COLO829 (cell line): ENCODE results near the gene ARHGAP15.

Source experiments
- DNase-seq: peaks from one replicate; pipeline ENCODE4 v3.0.0; 2012; ENCODE audit warnings: low spot score

ARHGAP15 gene

DNA sequence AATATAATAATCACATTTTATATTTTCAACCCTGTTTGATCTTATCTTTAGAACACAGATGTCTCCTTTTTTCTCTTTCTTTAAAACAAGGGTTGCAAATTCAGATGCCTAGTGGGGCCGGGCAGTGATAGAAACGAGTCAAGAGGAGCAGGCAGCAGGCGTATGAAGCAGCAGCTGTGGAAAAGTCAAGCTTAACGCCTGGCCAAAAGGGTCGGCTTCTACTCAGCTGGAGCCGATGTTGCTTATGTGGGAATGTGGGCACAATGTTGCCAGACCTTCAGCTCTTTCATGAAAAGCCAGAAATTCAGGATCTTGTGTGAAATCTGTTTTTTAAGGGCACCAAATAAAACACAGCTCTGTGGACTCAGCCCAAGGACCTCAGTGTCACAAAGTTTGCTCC is 642.7 kb downstream of the ARHGAP15 start:
- no peak for DNase-seq

DNA sequence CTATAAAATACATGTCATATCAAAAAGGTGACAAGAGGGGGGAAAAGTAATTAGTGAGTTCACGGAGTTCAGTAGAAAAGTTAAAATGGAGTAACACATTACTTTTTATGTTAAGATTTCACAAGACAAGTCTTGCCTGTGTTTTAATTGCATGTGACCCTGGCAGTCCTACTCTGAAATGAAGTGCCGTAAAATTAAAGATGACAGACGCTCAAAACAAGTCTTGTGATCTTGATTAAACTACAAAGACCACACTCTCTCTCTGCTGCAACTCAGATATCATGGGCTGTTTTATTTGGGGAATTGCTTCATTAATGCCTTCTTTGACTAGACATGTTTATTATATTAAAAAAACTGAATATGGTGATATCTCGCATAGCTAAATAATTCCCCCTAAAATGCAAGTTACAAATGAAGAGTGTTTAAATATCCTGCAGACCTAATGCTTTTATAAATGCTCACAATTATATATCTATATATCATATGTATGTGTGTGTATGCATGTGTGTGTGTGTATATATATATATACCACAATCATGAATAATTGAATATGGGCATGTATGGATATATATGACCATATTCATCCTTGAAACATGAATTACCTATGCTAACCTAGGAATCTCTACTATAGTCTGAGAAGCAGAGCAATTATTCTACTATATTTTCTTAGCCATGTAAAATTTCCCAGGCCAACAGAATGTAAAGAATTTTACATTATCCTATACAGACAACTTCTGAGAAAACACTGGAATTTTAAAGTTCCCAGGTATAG is 647.5 kb downstream of the ARHGAP15 start:
- peak; percentile 27 for DNase-seq

DNA sequence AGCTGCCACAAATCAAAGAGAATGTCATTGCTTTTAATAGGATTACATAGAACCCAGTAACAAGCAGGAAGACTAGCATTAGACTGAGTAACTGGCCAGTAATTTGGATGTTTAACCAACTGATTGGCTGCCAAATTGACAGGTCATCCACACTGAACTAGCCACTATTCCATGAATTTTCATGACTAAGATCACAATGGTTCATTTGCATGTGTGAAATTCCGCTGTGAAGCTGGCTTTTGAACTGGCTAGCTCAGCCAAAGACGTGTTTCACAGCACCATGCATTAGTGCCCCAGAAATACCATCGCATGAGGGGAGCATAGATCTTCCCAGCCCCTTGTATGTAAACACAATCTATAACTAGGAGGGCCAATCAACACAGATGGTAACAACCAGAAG is 649.8 kb downstream of the ARHGAP15 start:
- DNase-seq, result no peak

DNA sequence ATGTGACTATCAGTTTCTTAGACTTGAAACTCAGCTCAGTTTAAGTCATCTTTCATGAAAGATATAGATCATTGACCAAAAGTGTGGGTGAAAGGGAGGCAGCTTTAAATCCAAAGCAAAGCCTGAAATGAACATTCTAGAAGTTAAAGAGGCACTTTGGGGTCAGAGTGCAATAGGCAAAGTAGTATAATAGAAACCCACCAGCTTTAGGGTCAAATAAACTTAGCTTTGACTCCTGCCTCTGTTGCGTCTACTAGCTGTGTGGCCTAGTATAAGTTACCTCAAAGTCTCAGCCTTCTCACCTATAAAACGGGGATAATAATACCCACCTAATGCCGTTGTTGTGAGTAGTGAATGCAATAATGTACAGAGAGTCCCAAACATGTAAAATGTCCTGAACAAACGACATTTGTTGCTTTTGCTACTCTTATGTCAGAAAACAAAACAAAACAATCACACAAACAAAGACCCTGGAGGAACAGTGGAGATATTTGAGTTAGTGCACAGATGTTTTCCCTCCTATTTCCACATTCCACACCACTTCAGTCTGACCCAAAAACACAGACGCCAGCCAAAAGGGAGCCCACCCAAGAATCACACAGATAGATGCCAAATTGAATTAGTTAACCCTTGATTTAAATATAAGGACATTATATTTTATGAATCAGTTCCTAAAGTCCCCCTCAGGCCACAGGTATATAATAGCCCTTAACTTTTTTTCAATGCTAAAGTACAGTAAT is 657.0 kb downstream of the ARHGAP15 start:
- DNase-seq, result no peak

DNA sequence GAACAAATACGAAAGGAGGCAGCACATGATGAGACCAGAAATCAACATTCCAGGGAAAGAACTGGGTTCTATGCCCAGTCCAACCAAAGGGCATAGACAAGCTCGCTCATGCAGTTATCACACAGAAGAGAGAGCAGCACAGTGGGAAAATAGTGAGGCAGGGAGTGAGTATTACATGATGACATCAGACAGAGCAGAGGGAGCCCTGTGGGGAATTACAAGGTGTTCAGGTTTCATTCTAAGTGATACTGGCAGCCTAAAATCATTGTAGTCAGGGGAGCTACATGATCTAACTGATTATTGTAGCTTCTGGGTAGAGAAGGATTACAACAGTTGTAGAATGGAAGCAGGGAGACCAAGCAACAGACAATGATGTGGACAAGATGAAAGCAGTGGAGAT is 658.5 kb downstream of the ARHGAP15 start:
- DNase-seq, result no peak

DNA sequence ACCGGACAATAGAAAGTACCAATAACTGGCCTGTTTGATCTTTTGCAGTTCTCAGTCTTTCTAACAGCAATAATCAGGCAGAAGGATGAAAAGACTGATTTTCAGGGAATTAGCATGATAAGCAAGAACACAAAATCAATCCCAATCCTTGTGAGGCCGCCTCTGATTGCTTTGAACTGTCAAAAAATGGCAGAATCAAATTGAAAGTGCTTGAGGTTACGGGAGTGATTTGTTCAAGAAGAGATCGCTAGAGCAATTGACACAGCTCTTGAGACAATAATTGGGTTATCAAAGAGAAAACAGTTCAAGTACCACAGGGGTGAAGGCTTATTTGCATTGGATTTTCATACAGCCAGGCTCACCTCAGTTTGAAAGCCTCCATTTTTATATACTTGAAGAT is 663.4 kb downstream of the ARHGAP15 start:
- DNase-seq, result no peak

DNA sequence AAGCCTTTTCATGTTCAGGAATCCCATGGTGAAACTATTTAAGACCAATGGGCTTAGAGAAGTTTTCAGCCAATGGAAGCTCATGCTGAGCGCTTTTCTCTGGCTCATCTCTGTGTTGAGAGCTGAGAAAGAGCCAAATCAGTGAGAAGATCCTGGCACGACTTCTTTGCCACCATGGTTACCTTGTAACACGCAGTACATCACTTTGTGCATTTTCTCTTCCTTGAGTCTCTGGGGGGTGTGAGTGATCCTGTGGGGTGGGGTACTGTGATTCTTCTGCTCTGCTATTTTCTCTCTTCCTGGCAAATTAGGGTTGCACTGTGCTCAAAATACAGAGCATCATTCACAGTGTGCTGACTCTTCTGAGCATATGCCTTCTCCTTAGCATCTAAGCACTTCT is 664.2 kb downstream of the ARHGAP15 start:
- no peak for DNase-seq

DNA sequence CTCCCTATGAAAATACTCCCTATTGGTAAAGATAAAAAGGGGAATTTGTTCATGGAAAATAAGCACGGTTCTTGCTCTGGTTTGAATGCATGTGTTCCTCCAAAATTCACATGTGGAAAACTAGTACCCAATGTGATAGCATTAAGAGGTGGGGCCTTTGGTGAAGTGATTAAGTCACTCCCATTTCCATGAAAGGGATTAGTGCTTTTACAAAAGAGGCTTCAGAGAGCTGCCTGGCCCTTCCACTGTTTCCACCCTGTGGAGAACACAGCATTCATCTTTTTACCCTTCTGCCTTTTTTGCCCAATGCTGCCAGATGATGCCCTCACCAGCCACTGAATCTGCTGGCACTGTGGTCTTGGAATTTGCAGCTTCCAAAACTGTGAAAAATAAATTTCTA is 666.8 kb downstream of the ARHGAP15 start:
- DNase-seq, result no peak

DNA sequence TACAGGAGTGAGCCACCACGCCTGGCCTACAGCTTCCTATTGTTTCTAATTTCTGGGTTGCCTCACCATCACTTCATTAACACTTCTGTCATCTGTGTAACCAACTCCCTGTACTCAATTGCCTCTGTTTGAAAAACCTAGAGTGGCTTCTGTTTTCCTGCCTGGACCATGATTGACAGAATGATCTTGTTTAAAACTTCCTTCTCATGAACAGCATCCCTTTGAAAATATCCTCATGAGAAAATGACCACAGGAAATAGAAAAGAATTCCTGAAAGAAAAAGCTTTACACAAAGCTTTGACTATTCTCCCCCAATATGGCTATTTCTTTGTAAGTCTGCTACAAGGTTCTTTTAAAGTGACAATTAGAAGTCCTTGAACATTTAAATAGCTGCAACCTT is 672.3 kb downstream of the ARHGAP15 start:
- DNase-seq, result peak; percentile 59

DNA sequence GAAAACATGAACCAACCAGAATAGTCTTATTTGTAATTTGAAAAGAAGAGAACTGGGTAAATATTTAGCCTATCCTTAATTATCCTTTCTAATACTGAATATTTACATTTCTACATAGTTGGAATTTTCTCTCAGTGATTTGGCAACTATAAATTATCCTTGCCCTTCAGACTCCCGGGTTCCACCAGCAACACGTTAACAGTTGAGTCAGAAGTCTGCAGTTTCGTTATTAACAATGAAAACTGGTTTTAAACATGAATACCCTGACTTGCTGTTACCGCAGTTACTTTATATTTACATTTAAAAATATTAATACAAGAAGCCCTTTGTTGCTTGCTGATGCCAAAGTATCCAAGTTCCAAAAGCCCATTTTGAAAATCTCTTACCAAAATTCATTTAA is 673.0 kb downstream of the ARHGAP15 start:
- DNase-seq, result peak; percentile 46

DNA sequence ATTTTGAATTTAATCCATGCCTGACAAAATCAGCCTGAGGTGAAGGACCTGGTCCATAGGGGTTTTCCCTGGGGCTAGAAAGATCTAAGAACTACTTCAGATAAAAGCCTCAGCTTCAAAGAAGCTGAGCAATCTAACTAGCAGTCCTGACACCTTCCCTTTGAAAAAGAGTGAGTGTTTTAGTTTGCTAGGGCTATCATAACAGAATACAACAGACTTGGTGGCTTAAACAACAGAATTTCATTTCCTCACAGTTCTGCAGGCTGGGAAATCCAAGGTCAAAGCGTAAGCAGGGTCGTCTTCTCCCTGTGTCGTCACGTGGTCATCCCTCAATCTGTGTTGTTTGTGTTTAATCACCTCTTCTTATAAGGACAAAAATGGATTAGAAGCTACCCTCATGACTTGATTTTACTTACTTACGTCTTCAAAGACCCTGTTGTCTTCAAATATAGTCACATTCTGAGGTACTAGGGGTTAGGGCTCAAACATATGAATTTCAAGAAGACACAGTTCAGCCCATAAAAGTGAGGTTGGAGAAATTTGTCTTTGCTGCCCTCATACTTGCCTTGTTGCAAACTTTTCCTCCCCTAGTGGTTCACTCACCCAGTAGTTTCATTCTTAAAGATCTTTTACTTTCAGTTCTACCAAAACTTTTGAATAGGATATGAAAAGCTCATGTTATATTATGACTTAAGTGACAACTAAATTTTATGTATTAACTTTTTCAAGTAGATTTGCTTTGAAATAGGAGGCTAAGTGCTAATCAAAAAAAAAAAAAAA is 673.8 kb downstream of the ARHGAP15 start:
- no peak for DNase-seq

DNA sequence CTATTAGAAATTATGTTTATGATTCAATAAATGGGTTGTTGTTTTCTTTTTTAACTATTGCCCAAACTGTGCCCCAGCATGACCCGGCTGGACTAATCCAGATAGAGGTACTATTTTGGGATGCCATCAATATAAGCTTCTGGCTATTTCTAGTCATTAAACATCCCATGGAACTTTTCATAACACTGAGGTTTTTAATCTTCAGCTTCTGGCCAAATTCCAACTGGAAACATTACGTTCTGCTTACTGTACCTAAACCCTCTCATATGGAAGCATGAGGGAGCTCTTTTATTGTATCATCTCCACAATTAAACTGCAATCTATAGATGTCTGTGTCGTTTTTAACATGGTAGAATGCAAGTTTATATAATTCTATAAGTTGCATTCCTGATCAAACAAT is 674.7 kb downstream of the ARHGAP15 start:
- DNase-seq, result no peak

DNA sequence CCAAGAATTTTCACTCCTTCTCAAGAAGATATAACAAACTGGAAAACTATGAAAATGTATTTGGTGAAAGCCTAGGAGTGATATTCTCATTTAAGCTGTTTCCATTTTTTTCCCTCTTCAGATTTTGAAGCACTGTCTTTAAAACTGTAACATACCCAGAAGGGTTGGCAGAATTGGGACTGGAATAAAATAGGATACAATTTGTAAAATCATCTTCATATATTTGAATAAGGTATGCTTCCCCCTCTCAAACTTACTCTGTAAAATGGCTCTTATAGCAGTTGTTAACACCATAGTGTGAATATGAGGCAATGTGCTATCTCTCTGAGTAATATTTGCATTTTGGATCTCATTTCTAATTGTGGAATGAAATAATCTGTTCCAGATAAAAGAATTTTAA is 676.4 kb downstream of the ARHGAP15 start:
- no peak for DNase-seq

DNA sequence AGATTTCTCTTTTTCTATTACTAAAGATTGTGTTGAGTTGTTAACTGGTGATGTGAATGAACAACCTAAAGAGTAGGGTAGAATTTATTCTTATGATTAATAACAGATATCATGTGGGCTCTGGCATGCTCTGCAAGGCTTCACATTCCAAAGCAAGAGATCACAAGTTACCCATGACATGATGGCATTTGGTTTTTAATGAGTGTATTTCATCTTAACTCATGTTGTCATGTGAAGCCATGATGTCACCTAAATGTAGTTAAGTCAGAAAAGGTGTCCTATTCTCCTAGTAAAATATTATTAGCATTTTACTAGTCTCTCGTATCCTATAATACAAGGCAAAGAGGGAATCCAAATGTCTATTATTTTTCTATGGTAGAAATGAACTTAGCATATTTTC is 678.0 kb downstream of the ARHGAP15 start:
- no peak for DNase-seq

DNA sequence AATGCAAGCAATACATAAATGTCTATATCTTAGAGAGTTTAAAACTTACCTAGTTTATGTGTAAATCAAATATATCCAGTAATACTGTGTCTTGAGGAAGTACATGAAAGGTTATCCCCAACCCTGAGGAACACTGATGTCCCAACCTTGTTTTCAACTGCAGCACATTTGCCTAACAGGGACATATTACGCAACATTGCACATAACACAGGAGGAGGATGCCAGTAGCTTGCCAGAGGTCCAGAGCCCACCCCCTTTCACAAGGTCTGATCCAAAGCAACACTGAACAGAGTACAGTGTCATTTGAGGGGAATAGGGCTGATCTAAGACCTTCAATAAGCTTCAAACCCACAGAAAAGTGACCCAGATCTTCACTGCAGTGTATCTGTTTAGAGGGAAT is 678.5 kb downstream of the ARHGAP15 start:
- no peak for DNase-seq

DNA sequence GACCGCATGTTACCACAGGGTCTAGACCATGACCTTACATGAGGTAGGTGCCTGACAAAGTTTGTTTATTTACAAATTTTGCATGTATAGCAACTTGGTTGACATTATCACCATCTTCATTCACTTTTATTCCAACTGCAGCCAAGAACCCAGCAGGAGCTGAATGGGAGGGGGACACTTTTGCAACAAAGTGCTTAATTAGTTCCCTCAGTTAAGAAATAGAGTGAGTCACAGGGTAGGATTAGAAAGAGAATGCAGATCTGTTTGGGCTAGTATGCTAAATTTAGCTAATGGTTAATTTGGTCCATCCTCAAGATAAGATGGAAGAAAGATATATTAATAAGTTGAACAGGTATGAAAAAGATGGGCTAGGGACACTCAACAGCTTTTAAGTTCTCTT is 678.9 kb downstream of the ARHGAP15 start:
- DNase-seq, result no peak

DNA sequence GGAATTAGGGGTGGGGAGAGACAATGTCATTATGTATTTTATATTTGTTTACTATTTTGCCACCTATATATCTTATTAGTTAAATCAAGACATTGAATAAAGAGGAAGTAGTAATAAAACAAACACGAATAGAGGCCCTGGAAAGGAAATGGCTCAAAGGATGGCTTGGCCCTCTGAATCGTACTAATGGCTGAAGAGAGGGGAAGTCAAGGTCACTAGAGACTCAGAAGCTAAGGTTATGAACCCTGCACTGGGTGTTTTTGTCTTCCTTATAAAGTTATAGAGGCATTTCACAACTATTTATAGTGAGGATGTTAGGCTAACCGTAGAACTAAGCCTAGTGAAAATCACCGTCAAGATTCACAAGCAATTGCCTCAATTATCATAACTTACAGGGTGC is 685.9 kb downstream of the ARHGAP15 start:
- no peak for DNase-seq

DNA sequence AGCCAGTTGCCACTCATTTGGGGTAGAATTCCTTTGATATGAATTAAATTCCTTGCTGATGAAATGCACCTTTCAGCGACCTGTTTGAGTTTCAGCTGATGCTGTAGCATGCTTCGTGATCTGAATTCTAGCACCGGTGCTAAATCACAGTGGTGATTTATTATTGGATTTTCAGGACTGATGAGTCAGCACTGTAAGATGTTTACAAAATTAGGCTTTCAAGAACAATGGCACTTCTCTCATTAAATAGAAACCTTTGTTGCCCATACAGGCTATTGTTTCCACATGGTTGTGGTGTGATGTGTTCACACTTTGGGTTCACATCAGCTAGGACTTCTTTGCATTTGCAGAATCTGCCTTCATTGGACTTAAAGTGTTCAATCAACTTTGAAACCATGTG is 687.7 kb downstream of the ARHGAP15 start:
- no peak for DNase-seq
